ENCODE measurements around the gene CCDC170.

CCDC170 gene

DNA sequence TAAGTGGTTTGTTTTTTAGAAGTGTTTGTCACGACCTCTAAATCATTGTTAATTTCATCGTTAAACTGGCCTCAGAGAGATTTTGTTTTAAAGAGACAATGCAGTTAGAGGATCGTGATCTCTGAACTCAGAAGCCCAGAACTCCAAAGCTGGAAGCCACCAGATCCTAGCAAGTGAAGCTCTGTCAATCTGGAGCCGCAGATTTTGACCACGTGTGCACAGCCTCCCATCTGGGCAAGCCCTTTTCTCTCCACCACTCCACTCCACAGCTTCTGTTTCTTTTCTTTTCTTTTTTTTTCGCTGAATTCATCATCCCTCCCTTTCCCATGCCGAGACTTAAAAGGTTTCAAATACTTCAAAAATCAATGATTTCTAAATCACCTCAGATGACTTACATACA is 171.5 kb downstream of the CCDC170 start:
- DNase-seq, result no peak
- Histone ChIP-seq H3F3A (ENCODE audit: insufficient read depth, low read length) (no peaks in the 10 kb centered on the region), H3K27ac (ENCODE audit: low read length) (no peak overlapping the region), H2AFZ (ENCODE audit: low read length) (no peak overlapping the region), H3K4me2 (ENCODE audit: low read depth, low read length) (no peak overlapping the region), H3K36me3 (replicated peaks; ENCODE audit: insufficient read depth, low read length) (no peaks in the 10 kb centered on the region), H4K20me1 (ENCODE audit: insufficient read depth, low read length) (no peaks in the 10 kb centered on the region), H3K9me3 (replicated peaks; ENCODE audit: insufficient read depth, low read length) (no peaks in the 10 kb centered on the region), H3K4me1 (ENCODE audit: low read length) (no peaks in the 10 kb centered on the region), H3K79me2 (ENCODE audit: low read length) (no peaks in the 10 kb centered on the region), H3K9me2 (replicated peaks; ENCODE audit: insufficient read depth, low read length) (no peaks in the 10 kb centered on the region), H3K9ac (ENCODE audit: low read length) (no peak overlapping the region), H3K27me3 (replicated peaks; ENCODE audit: insufficient read depth, low read length) (no peaks in the 10 kb centered on the region), H3K4me3 (ENCODE audit: low read length) (no peak overlapping the region)
- TF ChIP-seq, protein P1, sequence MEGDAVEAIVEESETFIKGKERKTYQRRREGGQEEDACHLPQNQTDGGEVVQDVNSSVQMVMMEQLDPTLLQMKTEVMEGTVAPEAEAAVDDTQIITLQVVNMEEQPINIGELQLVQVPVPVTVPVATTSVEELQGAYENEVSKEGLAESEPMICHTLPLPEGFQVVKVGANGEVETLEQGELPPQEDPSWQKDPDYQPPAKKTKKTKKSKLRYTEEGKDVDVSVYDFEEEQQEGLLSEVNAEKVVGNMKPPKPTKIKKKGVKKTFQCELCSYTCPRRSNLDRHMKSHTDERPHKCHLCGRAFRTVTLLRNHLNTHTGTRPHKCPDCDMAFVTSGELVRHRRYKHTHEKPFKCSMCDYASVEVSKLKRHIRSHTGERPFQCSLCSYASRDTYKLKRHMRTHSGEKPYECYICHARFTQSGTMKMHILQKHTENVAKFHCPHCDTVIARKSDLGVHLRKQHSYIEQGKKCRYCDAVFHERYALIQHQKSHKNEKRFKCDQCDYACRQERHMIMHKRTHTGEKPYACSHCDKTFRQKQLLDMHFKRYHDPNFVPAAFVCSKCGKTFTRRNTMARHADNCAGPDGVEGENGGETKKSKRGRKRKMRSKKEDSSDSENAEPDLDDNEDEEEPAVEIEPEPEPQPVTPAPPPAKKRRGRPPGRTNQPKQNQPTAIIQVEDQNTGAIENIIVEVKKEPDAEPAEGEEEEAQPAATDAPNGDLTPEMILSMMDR (IDR thresholded peaks at IDR 0.05; ENCODE audit: low read length), result no peak
- no peak for TF ChIP-seq EZH2phosphoT487 (IDR thresholded peaks at IDR 0.05; ENCODE audit: low read length)
- no peak for TF ChIP-seq EZH2 (optimal IDR thresholded peaks at IDR 0.05; ENCODE audit: low read depth, low read length)

DNA sequence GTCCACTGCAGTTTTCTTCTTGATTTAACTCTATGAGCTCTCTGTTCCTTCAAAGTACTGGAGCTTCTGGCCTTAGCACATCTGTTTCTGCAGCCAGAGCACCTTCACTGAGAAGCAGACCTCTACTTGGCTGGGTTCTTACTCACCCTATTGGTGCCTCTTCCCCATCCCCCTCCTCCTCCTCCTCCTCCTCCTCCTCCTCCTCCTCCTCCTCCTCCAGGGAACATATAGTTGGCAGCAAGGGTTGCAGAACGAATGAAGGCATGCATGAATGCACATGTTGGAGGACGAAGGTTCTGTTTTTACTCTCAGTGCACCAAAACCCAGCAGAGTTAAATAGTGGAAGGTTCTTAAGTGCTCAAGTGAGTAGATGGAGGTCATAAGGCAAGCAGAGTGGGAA is 172.7 kb downstream of the CCDC170 start:
- no peaks in the 10 kb centered on the region for H3F3A ChIP-seq (ENCODE audit: insufficient read depth, low read length)
- DNase-seq, result no peak
- H3K79me2 ChIP-seq (ENCODE audit: low read length), result no peaks in the 10 kb centered on the region
- no peaks in the 10 kb centered on the region for H3K36me3 ChIP-seq (replicated peaks; ENCODE audit: insufficient read depth, low read length)
- H3K4me2 ChIP-seq (ENCODE audit: low read depth, low read length), result no peak overlapping the region
- no peaks in the 10 kb centered on the region for H3K4me1 ChIP-seq (ENCODE audit: low read length)
- H3K27me3 ChIP-seq (replicated peaks; ENCODE audit: insufficient read depth, low read length), result no peaks in the 10 kb centered on the region
- no peaks in the 10 kb centered on the region for H3K9me3 ChIP-seq (replicated peaks; ENCODE audit: insufficient read depth, low read length)
- H3K9ac ChIP-seq (ENCODE audit: low read length), result no peak overlapping the region
- H3K27ac ChIP-seq (ENCODE audit: low read length), result no peak overlapping the region
- no peaks in the 10 kb centered on the region for H4K20me1 ChIP-seq (ENCODE audit: insufficient read depth, low read length)
- TF ChIP-seq, protein P1 (IDR thresholded peaks at IDR 0.05; ENCODE audit: low read length), result no peak
- TF ChIP-seq EZH2 (optimal IDR thresholded peaks at IDR 0.05; ENCODE audit: low read depth, low read length) (no peak), EZH2phosphoT487 (IDR thresholded peaks at IDR 0.05; ENCODE audit: low read length) (no peak)
- H3K4me3 ChIP-seq (ENCODE audit: low read length), result no peak overlapping the region
- H3K9me2 ChIP-seq (replicated peaks; ENCODE audit: insufficient read depth, low read length), result no peaks in the 10 kb centered on the region
- H2AFZ ChIP-seq (ENCODE audit: low read length), result no peak overlapping the region

- DNase-seq, result no peak
- H3K9me2 ChIP-seq (replicated peaks; ENCODE audit: insufficient read depth, low read length), result no peaks in the 10 kb centered on the region
- H3K4me2 ChIP-seq (ENCODE audit: low read depth, low read length), result no peak overlapping the region
- H4K20me1 ChIP-seq (ENCODE audit: insufficient read depth, low read length), result no peaks in the 10 kb centered on the region
- H3K27me3 ChIP-seq (replicated peaks; ENCODE audit: insufficient read depth, low read length), result no peaks in the 10 kb centered on the region
- no peak overlapping the region for H3K4me3 ChIP-seq (ENCODE audit: low read length)
- H3K4me1 ChIP-seq (ENCODE audit: low read length), result no peaks in the 10 kb centered on the region
- no peaks in the 10 kb centered on the region for H3K36me3 ChIP-seq (replicated peaks; ENCODE audit: insufficient read depth, low read length)
- H3K27ac ChIP-seq (ENCODE audit: low read length), result no peak overlapping the region
- no peak overlapping the region for H3K9ac ChIP-seq (ENCODE audit: low read length)
- no peaks in the 10 kb centered on the region for H3K79me2 ChIP-seq (ENCODE audit: low read length)
- no peaks in the 10 kb centered on the region for H3K9me3 ChIP-seq (replicated peaks; ENCODE audit: insufficient read depth, low read length)
- no peak overlapping the region for H2AFZ ChIP-seq (ENCODE audit: low read length)
- H3F3A ChIP-seq (ENCODE audit: insufficient read depth, low read length), result no peaks in the 10 kb centered on the region
- TF ChIP-seq, protein P1 (IDR thresholded peaks at IDR 0.05; ENCODE audit: low read length), result no peak
- TF ChIP-seq EZH2 (optimal IDR thresholded peaks at IDR 0.05; ENCODE audit: low read depth, low read length) (no peak), EZH2phosphoT487 (IDR thresholded peaks at IDR 0.05; ENCODE audit: low read length) (no peak)
Observed at GRCh38 chr6:151669208-151669560, 175.4 kb downstream of the CCDC170 start.

Measured in MM.1S (cell line).